HG03064 (cell line): ENCODE measurements around the gene BLOC1S2.
"Not testable (repeated sequence)": the region's sequence is repeated elsewhere in the genome, so short reads cannot be mapped to it uniquely, and the experiment has no call there.

Source experiments
- ATAC-seq: cut with Tn5 transposase; IDR thresholded peaks from one replicate; pipeline ENCODE4 v1.9.1; 2021; ENCODE audit warnings: low read depth; ENCODE audit not compliant: unreplicated experiment

BLOC1S2 gene

DNA sequence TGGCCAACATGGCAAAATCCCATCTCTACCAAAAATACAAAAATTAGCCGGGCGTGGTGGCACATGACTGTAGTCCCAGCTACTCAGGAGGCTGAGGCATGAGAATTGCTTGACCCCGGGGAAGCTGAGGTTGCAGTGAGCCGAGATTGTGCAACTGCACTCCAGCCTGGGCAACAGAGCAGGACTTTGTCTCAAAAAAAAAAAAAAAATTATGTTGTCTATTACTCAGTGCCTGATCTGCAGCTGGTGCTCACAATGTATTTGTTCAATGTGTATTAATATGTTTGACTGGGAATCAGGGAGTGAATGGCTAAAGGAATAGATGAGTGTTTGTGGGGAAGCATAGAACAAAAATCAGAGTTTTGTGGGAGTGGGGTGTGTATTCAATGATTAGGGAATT is 5.8 kb upstream of the BLOC1S2 start:
- ATAC-seq = not testable (repeated sequence)

- no peak for ATAC-seq
Observed at GRCh38 chr10:100291356-100291755, 4.9 kb upstream of the BLOC1S2 start.

DNA sequence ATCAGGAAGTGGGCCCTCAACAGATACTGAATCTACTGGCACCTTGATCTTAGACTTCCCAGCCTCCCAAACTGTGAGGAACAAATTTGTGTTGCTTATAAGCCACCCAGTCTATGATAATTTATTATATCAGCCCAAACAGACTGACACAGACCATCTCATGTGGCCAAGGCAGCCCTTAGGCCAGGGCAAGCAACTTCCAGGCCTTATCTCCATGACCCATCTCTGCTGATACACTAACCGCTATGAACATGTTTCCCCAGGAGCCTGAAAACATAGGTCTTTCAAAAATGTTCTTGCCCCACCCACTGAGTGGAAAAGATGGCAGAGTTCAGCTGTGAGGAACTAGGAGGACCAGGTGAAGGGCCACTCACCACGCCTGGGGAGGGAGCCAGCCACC is 3.2 kb upstream of the BLOC1S2 start:
- ATAC-seq = no peak

GRCh38 chr10:100288196-100288595 is 1.7 kb upstream of the BLOC1S2 start:
- no peak for ATAC-seq

- no peak for ATAC-seq
Observed at GRCh38 chr10:100287756-100288155, 1.3 kb upstream of the BLOC1S2 start.

DNA sequence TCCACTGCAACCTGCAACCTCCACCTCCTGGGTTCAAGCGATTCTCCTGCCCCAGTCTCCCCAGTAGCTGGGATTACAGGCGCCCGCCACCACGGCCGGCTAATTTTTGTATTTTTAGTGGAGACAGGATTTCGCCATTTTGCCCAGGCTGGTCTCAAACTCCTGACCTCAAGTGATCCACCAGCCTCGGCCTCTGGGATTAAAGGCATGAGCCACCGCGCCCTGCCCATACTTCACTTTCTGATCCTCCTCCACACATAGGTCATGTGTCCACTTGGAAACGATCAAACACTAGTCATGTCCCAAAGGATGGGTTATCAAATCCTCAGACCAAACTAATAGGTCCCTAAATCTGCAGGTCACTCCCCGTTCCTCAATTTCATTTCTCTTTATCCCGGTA is 1.2 kb downstream of the BLOC1S2 start:
- ATAC-seq = not testable (repeated sequence)

GRCh38 chr10:100282907-100283306 is 3.6 kb downstream of the BLOC1S2 start:
- no peak for ATAC-seq

GRCh38 chr10:100276971-100277370 is 9.5 kb downstream of the BLOC1S2 start:
- not testable (repeated sequence) for ATAC-seq

DNA sequence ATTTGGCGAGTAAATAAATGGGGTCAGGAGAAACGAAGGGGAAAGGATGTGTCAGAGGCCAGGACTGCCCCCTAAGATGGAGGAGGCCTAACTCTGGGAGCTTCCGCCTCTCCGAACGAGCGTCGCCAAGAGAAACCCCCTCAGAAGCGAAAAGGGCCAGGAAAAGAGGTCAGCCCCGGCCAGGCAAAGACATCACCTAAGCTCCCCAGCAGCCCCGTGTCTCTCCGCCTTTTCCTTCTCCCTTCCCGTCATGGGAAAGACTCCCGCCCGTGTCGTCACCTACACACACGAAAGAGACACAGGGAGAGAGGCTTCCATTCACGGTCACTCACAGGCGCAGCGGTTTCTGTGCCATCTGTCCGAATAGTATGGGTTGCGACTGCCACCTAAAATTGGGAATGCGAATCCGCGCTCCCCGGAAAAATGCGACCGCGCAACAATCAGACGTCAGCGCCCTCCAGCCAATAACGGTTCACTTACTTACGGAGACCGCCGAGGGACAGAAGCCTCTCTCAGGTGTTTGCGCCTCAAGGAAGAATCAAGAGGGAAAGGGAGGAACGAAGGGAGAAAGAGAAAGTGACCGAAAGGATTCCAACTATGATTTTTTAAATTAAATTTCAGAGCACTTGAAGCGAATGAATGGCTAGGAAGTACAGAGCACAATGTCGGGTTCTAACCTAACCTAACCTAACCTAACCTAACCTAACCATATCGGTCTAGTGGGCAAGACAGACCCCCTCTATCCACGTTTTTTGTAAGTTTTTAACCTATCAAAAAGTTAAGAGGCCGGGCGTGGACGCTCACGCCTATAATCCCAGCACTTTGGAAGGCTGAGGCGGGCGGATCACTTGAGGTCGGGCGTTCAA is 19.0 kb downstream of the BLOC1S2 start, which contains the start of gene CWF19L1:
Gene CWF19L1, minus strand, starts transcription at position 400 of the 866 bp plus-strand sequence. Its CDS starts 45 bp downstream, at position 355.
- no peak for ATAC-seq

DNA sequence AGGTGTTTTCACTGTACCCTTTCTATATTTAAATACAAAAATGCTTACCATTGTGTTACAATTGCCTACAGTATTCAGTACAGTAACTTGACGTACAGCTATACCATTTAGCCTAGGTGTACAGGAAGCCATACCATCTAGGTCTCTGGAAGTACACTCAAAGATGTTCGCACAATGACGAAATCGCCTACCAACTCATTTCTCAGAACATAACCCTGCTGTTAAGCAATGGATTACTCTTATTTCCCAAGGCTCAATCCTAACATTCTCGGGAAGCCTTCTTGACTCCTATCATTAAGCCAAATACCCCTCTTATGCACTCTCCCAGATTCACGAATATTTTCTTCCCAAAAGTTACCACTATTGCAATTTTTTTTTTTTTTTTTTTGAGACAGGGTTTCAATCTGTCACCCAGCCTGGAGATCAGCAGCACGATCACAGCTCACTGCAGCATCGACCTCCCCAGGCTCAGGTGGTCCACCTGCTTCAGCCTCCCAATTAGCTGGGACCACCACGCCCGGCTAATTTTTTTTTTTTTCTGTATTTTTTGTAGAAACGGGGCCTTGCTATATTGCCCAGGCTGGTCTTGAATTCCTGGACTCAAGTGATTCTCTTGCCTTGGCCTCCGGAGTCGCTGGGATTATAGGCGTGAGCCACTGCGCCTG is 20.5 kb downstream of the BLOC1S2 start:
- no peak for ATAC-seq

DNA sequence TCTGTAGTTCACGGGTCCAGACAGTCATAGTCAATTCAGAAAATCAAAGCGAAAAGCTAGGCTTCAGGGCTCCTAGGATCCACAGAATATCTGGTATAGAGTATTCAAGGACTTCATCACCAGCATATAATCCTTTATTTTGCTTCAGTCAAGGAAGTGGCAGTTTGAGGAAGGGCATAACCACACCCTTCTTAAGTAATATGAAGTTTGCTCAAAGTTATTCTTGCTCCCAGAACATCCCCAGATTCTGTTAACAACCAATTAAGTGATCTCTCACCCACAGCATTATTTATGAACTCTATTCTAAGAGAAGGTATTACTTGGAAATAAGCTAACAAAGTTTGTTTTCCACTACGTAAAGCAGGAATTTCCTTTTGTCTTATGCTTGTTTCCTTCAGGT is 32.3 kb downstream of the BLOC1S2 start:
- ATAC-seq = no peak

- no peak for ATAC-seq
Observed at GRCh38 chr10:100253041-100253440, 33.4 kb downstream of the BLOC1S2 start.

GRCh38 chr10:100248820-100249219 is 37.7 kb downstream of the BLOC1S2 start:
- ATAC-seq = no peak

DNA sequence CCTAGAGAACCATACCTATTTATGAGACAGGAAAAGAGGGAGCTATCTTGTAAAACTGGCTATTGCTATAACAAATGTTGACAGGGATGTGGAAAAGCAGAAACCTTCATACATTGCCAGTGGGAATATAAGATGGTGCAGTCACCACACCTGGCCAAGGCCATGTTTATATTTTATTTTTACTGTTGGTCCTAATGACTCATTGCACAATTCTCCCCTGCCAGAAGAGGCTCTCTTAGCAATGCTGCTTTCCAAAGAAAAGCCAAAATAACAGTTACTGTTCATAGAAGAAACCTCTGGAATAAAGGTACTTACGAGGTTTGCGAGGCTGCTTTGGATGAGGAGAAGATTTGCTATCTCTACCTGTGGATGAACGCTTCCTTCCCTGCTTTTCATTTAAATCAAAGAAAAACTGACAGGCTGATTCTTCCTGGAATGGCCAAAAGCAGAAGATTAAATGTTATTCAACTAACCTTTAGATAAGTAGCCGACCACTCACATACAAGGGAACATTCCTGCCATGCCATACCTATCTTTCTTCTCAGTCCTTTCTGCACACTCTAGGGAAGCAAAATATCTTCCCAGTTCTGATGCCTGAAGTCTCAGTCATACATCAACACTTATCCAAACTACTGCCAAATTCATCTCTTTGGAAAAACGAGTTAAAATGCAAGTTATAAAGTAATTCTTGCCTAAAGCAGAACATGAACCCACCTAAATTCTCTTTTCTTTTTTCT is 40.8 kb downstream of the BLOC1S2 start:
- no peak for ATAC-seq

DNA sequence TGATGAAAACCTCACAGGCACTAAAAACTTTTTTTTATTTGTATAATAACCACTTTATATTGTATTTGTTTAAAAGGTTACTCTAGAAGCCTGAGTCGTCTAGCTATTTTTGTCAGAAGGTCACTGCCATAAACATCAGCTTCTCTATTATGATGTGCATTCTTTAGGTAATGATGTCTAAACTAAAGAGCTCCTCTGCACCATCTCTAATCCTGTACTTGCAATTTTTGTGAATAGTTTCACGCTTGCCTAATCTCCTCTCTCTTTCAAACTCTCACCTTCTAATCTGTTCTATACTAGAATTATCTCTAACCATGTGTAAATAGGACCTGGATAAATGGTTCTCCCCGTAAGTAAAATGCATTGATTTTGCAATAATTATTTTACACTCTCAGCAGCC is 46.6 kb downstream of the BLOC1S2 start:
- no peak for ATAC-seq

GRCh38 chr10:100238429-100238828 is 48.1 kb downstream of the BLOC1S2 start:
- no peak for ATAC-seq

DNA sequence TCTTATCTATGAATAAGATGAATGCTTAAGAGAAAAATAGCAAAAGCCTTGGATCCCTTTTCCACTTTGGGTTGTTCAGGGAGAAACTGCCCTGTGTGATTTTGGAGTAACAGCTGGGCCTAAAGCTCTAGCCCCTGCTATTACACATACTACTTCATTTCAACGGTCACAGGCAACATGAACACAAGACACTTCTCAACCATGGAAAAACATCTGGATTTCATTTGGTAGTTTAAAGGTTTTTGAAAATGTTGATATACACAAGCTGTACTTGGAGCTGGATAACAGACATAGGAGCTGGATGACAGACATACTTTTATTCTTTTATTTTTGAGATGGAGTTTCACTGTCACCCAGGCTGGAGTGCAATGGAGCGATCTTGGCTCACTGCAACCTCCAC is 54.4 kb downstream of the BLOC1S2 start:
- ATAC-seq = no peak

DNA sequence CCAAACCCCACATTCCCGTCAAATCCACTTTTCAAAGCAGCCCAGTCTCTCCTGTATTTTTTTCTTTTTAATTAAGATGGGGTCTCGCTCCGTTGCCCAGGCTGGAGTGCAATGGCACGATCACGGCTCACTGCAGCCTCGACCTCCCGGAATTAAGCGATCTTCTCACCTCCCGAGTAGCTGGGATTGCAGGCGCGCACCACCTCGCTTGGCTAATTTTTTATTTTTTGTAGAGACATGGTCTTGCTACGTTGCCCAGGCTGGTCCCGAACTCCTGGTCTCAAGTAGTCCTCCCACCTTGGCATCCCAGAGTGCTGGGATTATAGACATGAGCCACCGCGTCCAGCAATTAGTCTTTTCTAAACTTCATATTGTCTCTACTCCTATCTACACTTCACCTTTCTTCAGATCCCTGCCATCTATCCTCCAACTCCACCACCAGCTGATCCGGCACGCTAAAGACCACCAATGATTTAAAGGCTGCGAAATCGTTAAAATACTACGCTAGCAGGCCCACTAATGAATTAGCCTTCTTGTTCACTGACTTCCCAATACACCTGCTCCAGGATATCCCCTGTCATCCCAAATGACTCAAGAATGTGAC is 56.6 kb downstream of the BLOC1S2 start:
- no peak for ATAC-seq

- no peak for ATAC-seq
Observed at GRCh38 chr10:100223879-100224278, 62.6 kb downstream of the BLOC1S2 start.
